HG02973 (cell line): ENCODE measurements around the gene MAZ.

ENCODE experiments used
- ATAC-seq: cut with Tn5 transposase; IDR thresholded peaks from one replicate; pipeline ENCODE4 v1.9.1; 2021; ENCODE audit warnings: moderate library complexity; ENCODE audit not compliant: unreplicated experiment

Gene MAZ

GRCh38 chr16:29852654-29853053 lies 46.3 kb downstream of the MAZ start:
- ATAC-seq: no peak

- ATAC-seq: no peak
These were observed 48.3 kb downstream of the MAZ start for GRCh38 chr16:29854520-29855100.

- ATAC-seq: no peak
These were observed 50.9 kb downstream of the MAZ start for GRCh38 chr16:29857133-29857760.

GRCh38 chr16:29858149-29858849 lies 52.0 kb downstream of the MAZ start:
- no peak for ATAC-seq

DNA sequence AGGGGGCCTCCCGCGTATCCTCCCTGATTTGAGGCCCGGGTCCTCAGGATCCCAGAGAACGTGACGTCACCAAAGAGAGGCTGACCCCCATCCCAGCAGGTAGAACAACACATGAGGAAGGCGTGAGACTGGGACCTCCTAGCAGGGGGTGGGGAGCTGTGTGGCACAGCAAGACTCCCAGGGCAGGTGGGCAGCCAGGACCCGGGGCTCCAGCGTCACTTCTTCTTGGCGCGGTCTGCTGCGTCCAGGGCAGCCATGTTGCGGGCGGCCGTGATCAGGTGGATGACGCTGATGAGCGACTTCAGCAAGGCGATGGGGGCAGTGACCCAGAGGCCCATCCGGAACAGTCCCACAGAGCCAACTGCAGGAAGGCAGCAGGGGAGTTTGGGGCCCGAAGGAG lies 52.6 kb downstream of the MAZ start:
- ATAC-seq: no peak

GRCh38 chr16:29860218-29860617 lies 53.9 kb downstream of the MAZ start:
- ATAC-seq: no peak
